Nephron (organoid): ENCODE data around the gene PTP4A1.

Source experiments
- H3K27ac Mint-ChIP-seq, 3 experiments: 2 replicates each; pipeline ENCODE4 v1.8.0; 2020; ENCODE audit warnings: mixed read lengths in 3 of 3, mild to moderate bottlenecking in 2 of 3, moderate library complexity in 1 of 3
- H3K27me3 Mint-ChIP-seq: 2 replicates; pipeline ENCODE4 v1.8.0; 2021; ENCODE audit warnings: low read depth, mild to moderate bottlenecking, moderate library complexity, mixed read lengths
- H3K36me3 Mint-ChIP-seq: 2 replicates; pipeline ENCODE4 v1.8.0; 2020; ENCODE audit warnings: low read depth, mixed read lengths
- H3K4me1 Mint-ChIP-seq: 2 replicates; pipeline ENCODE4 v1.8.0; 2020; ENCODE audit warnings: mixed read lengths
- H3K4me3 Mint-ChIP-seq, 3 experiments: 2 replicates each; pipeline ENCODE4 v1.8.0; 2020; ENCODE audit warnings: mild to moderate bottlenecking in 3 of 3, mixed read lengths in 3 of 3, moderate library complexity in 2 of 3
- H3K9me3 Mint-ChIP-seq: 2 replicates; pipeline ENCODE4 v1.8.0; 2020; ENCODE audit warnings: mixed read lengths
- TF ChIP-seq, protein P1 (sequence below), 3 experiments: fragments of 200-600 bp; sonication (generic); IDR thresholded peaks; one replicate each; pipeline ENCODE4 v1.5.0; 2021; ENCODE audit warnings: antibody characterized with exemption in 3 of 3; ENCODE audit not compliant: unreplicated experiment in 3 of 3

PTP4A1 gene

DNA sequence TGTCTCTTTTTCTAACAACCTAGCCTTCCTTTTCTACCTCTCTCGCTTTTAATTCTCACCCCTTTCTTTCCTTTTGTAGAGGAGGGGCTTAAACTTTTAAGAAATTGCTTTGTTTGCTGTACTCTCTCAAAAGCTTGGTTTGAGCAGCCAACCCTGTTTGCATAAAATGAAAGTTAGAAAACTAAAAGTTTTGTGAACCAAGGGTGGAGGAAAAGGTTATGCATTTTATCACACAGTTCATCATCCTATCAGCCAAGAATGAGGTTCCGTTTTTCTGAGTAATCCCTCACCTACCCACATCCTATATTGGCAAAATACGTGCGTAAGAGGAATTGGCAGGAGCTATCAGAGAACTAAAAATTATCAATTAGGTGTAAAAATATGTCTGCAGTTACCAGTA, 42.8 kb upstream of the PTP4A1 start:
- H3K36me3 Mint-ChIP-seq, result no peaks in the 10 kb centered on the region
- H3K27ac Mint-ChIP-seq, result no peak overlapping the region
- no peak overlapping the region for H3K4me3 Mint-ChIP-seq
- H3K27me3 Mint-ChIP-seq, result no peaks in the 10 kb centered on the region
- H3K9me3 Mint-ChIP-seq, result no peaks in the 10 kb centered on the region
- TF ChIP-seq, protein P1, sequence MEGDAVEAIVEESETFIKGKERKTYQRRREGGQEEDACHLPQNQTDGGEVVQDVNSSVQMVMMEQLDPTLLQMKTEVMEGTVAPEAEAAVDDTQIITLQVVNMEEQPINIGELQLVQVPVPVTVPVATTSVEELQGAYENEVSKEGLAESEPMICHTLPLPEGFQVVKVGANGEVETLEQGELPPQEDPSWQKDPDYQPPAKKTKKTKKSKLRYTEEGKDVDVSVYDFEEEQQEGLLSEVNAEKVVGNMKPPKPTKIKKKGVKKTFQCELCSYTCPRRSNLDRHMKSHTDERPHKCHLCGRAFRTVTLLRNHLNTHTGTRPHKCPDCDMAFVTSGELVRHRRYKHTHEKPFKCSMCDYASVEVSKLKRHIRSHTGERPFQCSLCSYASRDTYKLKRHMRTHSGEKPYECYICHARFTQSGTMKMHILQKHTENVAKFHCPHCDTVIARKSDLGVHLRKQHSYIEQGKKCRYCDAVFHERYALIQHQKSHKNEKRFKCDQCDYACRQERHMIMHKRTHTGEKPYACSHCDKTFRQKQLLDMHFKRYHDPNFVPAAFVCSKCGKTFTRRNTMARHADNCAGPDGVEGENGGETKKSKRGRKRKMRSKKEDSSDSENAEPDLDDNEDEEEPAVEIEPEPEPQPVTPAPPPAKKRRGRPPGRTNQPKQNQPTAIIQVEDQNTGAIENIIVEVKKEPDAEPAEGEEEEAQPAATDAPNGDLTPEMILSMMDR (IDR thresholded peaks at IDR 0.05; ENCODE audit: unreplicated experiment in 3 of 3), result no peak
- no peaks in the 10 kb centered on the region for H3K4me1 Mint-ChIP-seq

DNA sequence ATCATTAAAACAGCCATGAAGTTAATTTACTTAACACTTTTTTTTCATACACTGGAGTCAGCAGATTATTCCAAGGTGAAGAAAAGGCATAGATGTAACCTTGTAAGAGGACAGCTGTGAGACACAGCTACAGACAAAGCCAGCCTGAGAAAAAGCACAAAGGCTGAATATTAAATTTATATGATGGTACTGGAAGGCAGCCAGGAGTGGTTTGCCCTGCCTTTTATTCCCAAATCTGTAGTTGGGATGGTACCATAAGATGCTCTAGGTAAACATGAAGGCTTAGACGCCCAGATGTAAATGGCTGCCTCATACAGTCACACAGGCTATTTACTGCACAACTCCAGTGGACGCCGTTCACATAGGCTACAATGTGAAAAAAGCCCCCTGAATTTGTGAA, 42.1 kb upstream of the PTP4A1 start:
- Mint-ChIP-seq H3K27ac (no peak overlapping the region), H3K36me3 (no peaks in the 10 kb centered on the region), H3K9me3 (no peaks in the 10 kb centered on the region), H3K27me3 (no peaks in the 10 kb centered on the region), H3K4me1 (no peaks in the 10 kb centered on the region), H3K4me3 (no peak overlapping the region)
- TF ChIP-seq, protein P1 (IDR thresholded peaks at IDR 0.05; ENCODE audit: unreplicated experiment in 3 of 3), result no peak

DNA sequence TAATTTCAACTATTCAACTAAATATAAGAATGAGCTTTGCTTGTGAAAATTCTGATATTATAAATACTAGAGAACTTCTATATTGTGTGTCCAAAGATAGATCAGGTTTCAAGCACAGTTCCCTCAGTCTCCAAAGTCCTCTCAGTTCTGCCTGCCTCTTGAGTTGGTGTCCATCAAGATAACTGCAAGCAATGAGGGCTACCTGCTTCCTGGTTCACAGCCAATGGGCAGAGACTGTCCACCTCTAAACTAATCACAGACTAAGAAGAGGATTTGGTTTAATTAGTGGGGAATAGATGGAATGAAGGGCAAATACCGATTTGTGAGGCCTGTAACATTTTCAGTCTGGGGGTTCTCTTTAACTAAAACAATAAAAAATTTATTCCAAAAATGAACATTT, 41.3 kb upstream of the PTP4A1 start:
- Mint-ChIP-seq H3K4me3 (no peak overlapping the region), H3K9me3 (no peaks in the 10 kb centered on the region), H3K4me1 (no peaks in the 10 kb centered on the region), H3K36me3 (no peaks in the 10 kb centered on the region), H3K27me3 (peaks cover 2% of the 10 kb centered on the region), H3K27ac (no peak overlapping the region)
- TF ChIP-seq, protein P1 (IDR thresholded peaks at IDR 0.05; ENCODE audit: unreplicated experiment in 3 of 3), result no peak

DNA sequence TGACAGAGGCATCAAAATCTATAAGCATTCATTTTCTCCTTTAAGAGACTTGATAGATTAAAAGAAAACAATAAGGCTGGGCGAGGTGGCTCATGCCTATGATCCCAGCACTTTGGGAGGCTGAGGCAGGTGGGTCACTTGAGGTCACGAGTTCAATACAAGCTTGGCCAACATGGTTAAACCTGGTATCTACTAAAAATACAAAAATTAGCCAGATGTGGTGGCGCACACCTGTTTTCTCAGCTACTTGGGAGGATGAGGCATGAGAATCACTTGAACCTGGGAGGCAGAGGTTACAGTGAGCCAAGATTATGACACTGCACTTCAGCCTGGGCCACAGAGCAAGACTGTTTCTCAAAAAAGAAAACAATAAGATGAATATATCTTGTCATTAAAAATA, 39.3 kb upstream of the PTP4A1 start:
- Mint-ChIP-seq H3K27ac (no peak overlapping the region), H3K9me3 (no peaks in the 10 kb centered on the region), H3K4me1 (no peaks in the 10 kb centered on the region), H3K27me3 (peaks cover 5% of the 10 kb centered on the region), H3K36me3 (no peaks in the 10 kb centered on the region), H3K4me3 (no peak overlapping the region)
- TF ChIP-seq, protein P1 (IDR thresholded peaks at IDR 0.05; ENCODE audit: unreplicated experiment in 3 of 3), result no peak

DNA sequence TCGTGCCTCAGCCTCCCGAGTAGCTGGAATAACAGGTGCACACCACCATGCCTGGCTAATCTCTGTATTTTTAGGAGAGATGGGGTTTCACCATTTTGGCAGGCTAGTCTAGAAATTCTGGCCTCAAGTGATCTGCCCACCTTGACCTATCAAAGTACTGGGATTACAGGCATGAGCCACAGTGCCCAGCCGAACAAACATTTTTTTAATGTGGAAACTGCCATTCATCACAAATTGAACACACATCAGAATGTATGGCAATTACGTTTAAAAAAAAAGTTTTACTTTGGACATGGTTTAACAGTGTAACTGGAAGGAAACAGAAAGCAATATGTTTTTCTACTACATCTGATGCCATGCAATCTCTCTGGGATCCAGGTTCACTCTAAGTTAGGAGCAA, 38.3 kb upstream of the PTP4A1 start:
- H3K9me3 Mint-ChIP-seq, result no peaks in the 10 kb centered on the region
- no peak overlapping the region for H3K4me3 Mint-ChIP-seq
- peaks cover 5% of the 10 kb centered on the region for H3K27me3 Mint-ChIP-seq
- TF ChIP-seq, protein P1 (IDR thresholded peaks at IDR 0.05; ENCODE audit: unreplicated experiment in 3 of 3), result no peak
- no peak overlapping the region for H3K27ac Mint-ChIP-seq
- H3K36me3 Mint-ChIP-seq, result no peaks in the 10 kb centered on the region
- no peaks in the 10 kb centered on the region for H3K4me1 Mint-ChIP-seq

DNA sequence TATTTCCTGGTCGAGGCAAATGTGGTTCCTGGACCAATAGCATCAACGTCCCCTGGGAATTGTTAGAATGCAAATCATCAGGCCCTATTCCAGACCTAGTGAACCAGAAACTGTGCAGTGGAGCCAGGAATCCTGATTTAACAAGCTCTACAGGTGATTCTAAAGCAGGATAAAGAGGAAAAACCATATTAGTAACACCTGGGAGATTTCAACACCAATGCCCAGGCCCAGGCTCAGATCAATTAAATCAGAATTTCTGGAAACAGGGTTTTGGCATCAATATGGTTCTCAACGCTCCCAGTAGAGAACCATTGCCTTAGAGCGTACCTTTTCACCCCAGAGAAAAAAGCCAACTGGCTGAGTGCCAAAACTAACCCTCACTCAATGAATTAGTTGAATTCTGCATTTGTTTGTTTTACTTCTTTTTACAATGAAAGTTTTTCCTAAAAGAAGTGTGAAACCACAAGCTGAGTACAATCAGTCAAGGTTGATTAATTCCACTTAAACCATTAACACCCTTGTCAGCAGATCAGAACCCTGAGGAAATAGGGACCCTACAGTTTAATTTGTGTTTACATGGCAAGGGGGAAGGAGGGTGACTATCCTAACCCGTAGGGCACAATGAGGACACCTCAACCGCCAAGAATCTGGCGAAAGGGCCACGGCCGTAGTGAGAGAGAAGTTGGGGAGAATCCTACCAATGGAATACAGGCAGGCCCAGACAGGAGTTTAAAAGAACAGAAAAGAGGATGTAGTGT, 34.9 kb upstream of the PTP4A1 start:
- Mint-ChIP-seq H3K27me3 (peaks cover 5% of the 10 kb centered on the region), H3K36me3 (no peaks in the 10 kb centered on the region), H3K4me1 (no peaks in the 10 kb centered on the region), H3K9me3 (no peaks in the 10 kb centered on the region), H3K27ac (peak overlapping the region in 1 of 3 experiments; percentile 34), H3K4me3 (no peak overlapping the region)
- TF ChIP-seq, protein P1 (IDR thresholded peaks at IDR 0.05; ENCODE audit: unreplicated experiment in 3 of 3), result no peak
